GM21423 (cell line): ENCODE data around the gene PNKP.

Experiments used
- ATAC-seq: cut with Tn5 transposase; IDR thresholded peaks from one replicate; pipeline ENCODE4 v1.9.1; 2021; ENCODE audit warnings: mild to moderate bottlenecking, moderate library complexity; ENCODE audit not compliant: unreplicated experiment

PNKP gene

GRCh38 chr19:49847731-49848696 lies 19.4 kb downstream of the PNKP start:
- no peak for ATAC-seq

DNA sequence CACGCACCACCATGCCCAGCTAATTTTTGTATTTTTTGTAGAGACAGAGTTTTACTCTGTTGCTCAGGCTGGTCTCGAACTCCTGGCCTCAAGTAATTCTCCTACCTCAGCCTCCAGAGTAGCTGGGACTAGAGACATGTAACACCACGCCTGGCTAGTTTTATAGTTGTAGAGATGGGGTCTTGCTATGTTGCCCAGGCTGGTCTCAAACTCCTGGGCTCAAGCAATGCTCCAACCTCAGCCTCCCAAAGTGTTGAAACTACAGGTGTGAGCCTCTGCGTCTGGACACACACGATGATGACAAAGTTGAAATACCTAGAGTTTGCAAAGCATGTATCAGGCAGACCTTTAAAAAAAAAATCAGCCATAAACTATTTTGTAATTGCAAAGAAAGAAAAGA lies 21.0 kb downstream of the PNKP start:
- no peak for ATAC-seq

DNA sequence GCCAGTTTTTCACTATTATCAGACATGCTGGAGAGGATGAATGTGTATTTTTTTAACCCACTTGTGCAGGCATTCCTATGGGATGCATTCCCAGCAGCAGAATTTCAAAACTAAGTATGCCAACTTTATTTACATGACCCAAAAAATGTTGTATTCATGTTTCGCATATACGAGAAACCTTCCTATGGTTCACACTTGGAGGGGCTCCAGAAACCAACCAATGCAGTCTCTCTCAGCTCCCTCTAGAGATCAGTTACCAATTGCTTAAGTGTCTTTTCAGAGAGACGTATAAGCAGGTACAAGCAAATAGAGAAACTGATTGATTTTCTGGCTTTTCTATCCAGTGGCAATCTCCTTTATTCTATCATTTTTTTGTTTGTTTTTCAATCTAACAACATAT lies 22.0 kb downstream of the PNKP start:
- ATAC-seq: no peak

- no peak for ATAC-seq
Measured at GRCh38 chr19:49844138-49845095, 23.0 kb downstream of the PNKP start.

DNA sequence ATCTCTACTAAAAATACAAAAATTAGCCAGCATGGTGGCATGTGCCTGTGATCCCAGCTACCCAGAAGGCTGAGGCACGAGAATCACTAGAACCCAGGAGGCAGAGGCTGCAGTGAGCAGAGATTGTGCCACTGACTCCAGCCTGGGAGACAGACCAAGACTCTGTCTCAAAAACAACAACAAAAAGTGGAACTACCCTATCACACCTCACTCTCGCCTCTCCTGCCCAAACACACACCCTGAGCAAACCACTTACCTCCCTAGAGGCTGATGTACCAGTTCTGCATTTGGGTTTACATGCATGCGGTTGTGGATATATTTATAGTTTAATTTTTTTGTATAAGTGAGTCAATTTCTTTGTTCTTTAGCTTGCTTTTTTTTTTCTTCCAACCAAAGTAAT lies 24.1 kb downstream of the PNKP start:
- ATAC-seq: no peak

GRCh38 chr19:49840736-49841249 lies 26.6 kb downstream of the PNKP start:
- no peak for ATAC-seq

DNA sequence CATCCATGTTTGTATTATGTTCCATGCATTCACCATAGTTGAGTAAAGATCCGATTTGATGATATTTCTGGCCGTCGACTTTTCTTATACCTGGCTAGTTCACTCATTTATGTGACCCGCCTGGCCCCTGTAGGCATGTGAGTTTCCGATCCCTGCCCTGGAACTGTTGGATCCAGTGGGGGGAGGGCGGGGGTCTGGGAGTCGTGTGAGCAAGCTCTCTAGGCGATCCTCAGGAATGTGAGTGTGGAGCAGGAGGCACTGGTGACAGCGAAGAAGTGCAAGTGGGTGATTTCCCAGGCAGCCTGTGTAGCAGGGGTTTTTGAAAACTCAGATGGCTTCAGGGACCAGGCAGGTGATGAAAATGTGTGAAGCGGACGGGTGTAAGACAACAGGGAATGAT lies 27.1 kb downstream of the PNKP start:
- no peak for ATAC-seq

DNA sequence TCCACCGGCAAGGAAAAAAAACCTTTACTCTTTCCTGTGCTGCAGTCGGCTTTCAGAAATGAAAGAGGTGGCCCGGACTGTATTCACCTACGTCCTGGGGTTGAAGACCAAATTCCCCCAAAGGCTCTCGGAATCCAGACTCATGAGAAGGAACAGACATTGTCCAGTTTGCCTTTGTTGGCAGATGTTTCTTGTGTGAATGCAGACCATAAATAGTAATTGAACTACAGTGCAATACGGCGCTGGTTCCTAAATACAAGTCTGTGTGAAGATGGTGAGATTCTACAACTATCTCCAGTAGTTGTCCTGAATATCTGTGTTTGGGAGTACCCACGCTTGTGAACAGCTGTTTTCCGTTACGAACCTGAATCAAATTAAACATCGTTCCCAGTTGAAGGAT lies 27.7 kb downstream of the PNKP start:
- ATAC-seq: no peak

GRCh38 chr19:49838885-49839588 lies 28.3 kb downstream of the PNKP start:
- no peak for ATAC-seq

- ATAC-seq: no peak
Measured at GRCh38 chr19:49837425-49837824, 30.0 kb downstream of the PNKP start.

- no peak for ATAC-seq
Measured at GRCh38 chr19:49837009-49837310, 30.4 kb downstream of the PNKP start.

DNA sequence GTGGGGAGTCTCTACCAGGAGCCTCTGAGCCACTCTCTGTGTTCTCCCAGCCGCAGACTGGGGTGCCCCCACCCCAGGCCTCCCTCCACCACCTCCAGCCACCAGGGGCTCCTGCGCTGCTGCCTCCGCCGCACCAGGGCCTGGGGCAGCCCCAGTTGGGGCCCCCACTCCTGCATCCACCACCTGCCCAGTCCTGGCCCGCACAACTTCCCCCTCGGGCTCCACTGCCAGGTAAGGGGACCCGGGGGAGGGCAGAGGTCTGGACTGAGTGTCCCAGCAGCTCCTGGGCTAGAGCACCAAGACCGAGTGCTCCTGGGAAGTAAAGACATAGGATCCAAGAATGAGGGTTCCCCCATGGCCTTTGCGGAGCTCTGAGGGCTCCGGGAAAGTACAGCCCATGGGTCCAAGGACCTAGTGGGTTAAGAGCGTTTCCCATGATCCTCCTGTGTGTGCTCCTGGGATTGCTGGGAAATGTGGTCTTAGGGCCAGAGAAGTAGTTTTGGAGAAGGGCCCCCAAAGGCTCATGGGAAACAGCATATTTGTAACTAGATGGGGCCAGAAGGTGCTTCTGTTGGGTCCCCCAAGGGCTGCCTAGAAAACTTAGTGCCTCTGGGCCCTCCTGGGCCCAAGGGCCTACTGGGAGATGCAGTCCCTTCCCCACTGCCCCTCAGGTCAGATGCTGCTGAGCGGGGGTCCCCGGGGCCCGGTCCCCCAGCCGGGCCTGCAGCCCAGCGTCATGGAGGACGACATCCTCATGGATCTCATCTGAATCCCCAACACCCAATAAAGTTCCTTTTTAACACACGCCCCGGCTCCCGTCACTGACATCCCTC lies 31.0 kb downstream of the PNKP start:
- no peak for ATAC-seq

DNA sequence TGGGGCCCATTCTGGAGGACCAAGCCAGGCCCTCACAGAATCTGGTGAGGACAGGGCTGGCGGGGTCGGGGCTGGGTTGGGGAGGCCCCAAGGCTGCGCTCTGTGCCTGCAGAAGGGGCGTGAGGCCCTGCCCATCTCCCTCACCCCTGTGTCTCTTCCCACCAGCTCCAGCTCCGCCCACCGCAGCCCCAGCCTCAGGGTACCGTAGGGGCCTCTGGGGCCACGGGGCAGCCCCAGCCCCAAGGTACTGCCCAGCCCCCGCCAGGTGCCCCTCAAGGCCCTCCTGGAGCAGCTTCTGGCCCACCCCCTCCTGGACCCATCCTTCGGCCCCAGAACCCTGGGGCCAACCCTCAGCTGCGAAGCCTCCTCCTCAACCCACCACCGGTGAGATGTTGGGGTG lies 31.8 kb downstream of the PNKP start:
- ATAC-seq: no peak

DNA sequence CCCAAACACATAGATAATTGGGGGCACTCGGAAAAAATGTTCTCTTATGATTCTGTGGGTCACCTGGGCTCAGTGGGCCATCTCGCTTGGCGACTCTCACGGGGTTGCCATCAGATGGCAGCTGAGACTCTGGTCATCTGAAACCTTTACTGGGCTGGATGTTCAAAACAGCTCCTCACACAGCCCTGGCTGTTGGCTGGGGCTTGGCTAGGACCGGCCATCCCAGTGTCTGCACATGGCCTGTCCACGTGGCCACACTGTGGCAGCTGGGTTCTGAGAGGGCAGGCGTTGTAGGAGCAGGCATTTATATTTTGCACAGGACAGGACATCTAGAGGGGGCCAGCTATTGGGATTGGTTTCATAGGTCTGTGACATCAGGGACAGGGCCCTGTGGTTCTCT lies 33.8 kb downstream of the PNKP start:
- no peak for ATAC-seq

GRCh38 chr19:49832556-49832955 lies 34.8 kb downstream of the PNKP start:
- no peak for ATAC-seq

- no peak for ATAC-seq
Measured at GRCh38 chr19:49831592-49831991, 35.8 kb downstream of the PNKP start.

DNA sequence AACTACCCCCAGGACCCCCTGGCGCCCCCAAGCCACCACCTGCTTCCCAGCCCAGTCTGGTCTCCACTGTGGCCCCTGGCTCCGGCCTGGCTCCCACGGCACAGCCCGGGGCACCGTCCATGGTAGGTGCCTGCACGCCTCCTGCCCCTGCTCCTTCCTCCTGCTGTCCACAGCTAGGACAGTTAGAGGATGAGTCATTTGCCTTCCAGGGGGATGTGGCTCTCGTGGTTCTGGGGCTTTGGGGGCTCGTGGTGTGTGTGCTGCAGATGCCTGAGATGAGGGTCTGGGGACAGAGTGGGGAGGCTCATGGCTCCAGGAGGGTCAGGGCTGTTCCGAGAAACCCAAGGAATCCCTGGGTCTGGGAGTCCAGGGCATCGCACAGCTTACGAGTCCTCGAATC lies 36.6 kb downstream of the PNKP start:
- no peak for ATAC-seq

GRCh38 chr19:49829721-49830120 lies 37.7 kb downstream of the PNKP start:
- ATAC-seq: no peak

- ATAC-seq: no peak
Measured at GRCh38 chr19:49829200-49829599, 38.2 kb downstream of the PNKP start.

GRCh38 chr19:49827034-49827433 lies 40.3 kb downstream of the PNKP start:
- ATAC-seq: no peak
